ENCODE data around the gene RNF207.

Gene RNF207

DNA sequence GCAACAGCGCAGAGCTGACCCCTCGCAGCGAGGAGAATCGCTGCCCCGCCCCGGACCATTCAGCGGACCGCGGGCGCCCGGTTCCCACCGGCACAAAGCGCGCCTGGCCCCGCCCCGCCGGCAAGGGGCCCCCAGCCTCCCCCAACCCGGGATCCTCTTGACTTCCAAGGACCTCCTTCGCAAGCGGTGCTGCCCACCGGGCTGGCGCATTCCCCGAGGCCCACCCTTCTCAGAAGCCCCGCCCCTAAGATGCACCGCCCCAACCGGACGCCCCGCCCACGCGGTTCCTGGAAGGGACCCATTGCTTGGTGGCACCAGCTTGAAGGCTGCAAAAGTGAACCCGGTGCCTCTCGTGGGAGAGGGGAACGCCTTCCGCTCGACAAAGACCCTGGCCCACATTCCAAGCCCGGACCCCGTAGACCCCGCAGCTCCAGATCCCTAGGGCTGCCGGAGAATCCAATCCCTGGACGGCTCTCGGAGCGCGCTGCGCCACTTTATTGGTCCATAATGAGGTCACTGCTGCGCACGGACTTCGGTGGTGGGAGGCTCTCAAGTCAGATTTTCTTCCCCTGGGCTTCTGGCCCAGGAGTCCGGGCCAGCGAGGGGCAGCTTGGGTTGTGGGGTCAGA lies 40.1 kb downstream of the RNF207 start:
- H3K9ac ChIP-seq (ENCODE audit: low read depth, low read length, poor library complexity): no peak overlapping the region
- no peak overlapping the region for H3K27ac ChIP-seq (replicated peaks; ENCODE audit: low read length)
- H2AFZ ChIP-seq (ENCODE audit: low read length): peak overlapping the region; percentile 82
- H2AK5ac ChIP-seq (ENCODE audit: low read depth, low read length): peak overlapping the region; percentile 1
- H2BK120ac ChIP-seq (ENCODE audit: low read depth, low read length): no peak overlapping the region
- H3K23ac ChIP-seq (ENCODE audit: low read depth, low read length, poor library complexity): no peak overlapping the region
- H2BK5ac ChIP-seq (ENCODE audit: low read length): no peak overlapping the region
- no peak overlapping the region for H2BK15ac ChIP-seq (ENCODE audit: low read length)
- WGBS, 2 donors (ENCODE audit: extremely low coverage in 2 of 2, insufficient read length in 2 of 2, insufficient replicate concordance in 1 of 2): no CpG with 5 or more reads among the region's 49 CpGs
- H3K36me3 ChIP-seq (replicated peaks in 1 of 2; ENCODE audit: control insufficient read depth in 2 of 2, insufficient read depth in 2 of 2, low read length in 2 of 2): no peaks in the 10 kb centered on the region
- H2BK12ac ChIP-seq (ENCODE audit: low read length): no peak overlapping the region
- H3K4ac ChIP-seq (ENCODE audit: low read length): no peak overlapping the region
- H4K8ac ChIP-seq (ENCODE audit: low read depth, low read length): no peak overlapping the region
- no peak for DNase-seq (ENCODE audit: low spot score)
- peaks cover 15 to 66% (median 20%) of the 10 kb centered on the region in 3 experiments for H3K27me3 ChIP-seq (ENCODE audit: control insufficient read depth in 3 of 3, insufficient read depth in 3 of 3, low read depth in 1 of 3, low read length in 3 of 3)
- H3K14ac ChIP-seq (ENCODE audit: low read length): peak overlapping the region; percentile 21
- no peaks in the 10 kb centered on the region for H3K79me1 ChIP-seq (ENCODE audit: low read depth, low read length)
- H3K4me3 ChIP-seq (ENCODE audit: low read length in 2 of 2): peak overlapping the region; percentile 42 to 67
- H3K4me1 ChIP-seq (ENCODE audit: control insufficient read depth in 2 of 2, insufficient read depth in 1 of 2, low read depth in 1 of 2, low read length in 2 of 2): peaks cover 32 to 36% of the 10 kb centered on the region in 2 donors
- H3K9me3 ChIP-seq (replicated peaks in 1 of 2; ENCODE audit: control insufficient read depth in 2 of 2, insufficient read depth in 1 of 2, low read depth in 1 of 2, low read length in 2 of 2): no peaks in the 10 kb centered on the region
- peak overlapping the region; percentile 69 for H3K4me2 ChIP-seq (ENCODE audit: insufficient read depth, low read length, poor library complexity, severe bottlenecking)
- H3K18ac ChIP-seq (ENCODE audit: low read length): no peak overlapping the region
- no peak overlapping the region for H4K91ac ChIP-seq (ENCODE audit: low read depth, low read length, poor library complexity)

- Histone ChIP-seq H3K9ac (ENCODE audit: low read depth, low read length, poor library complexity) (no peak overlapping the region), H3K27ac (replicated peaks; ENCODE audit: low read length) (no peak overlapping the region), H3K4ac (ENCODE audit: low read length) (no peak overlapping the region), H2BK15ac (ENCODE audit: low read length) (no peak overlapping the region), H3K4me3 (ENCODE audit: low read length in 2 of 2) (peak overlapping the region in 1 of 2 donors; percentile 42), H3K4me2 (ENCODE audit: insufficient read depth, low read length, poor library complexity, severe bottlenecking) (peak overlapping the region; percentile 69), H2BK12ac (ENCODE audit: low read length) (no peak overlapping the region), H4K91ac (ENCODE audit: low read depth, low read length, poor library complexity) (no peak overlapping the region), H3K14ac (ENCODE audit: low read length) (peak overlapping the region; percentile 75), H3K27me3 (ENCODE audit: control insufficient read depth in 3 of 3, insufficient read depth in 3 of 3, low read depth in 1 of 3, low read length in 3 of 3) (peaks cover 15 to 62% (median 20%) of the 10 kb centered on the region in 3 experiments), H2BK5ac (ENCODE audit: low read length) (no peak overlapping the region), H3K18ac (ENCODE audit: low read length) (peak overlapping the region; percentile 88), H3K9me3 (replicated peaks in 1 of 2; ENCODE audit: control insufficient read depth in 2 of 2, insufficient read depth in 1 of 2, low read depth in 1 of 2, low read length in 2 of 2) (no peaks in the 10 kb centered on the region), H2AK5ac (ENCODE audit: low read depth, low read length) (peak overlapping the region; percentile 1), H3K36me3 (replicated peaks in 1 of 2; ENCODE audit: control insufficient read depth in 2 of 2, insufficient read depth in 2 of 2, low read length in 2 of 2) (no peaks in the 10 kb centered on the region), H3K23ac (ENCODE audit: low read depth, low read length, poor library complexity) (no peak overlapping the region), H3K79me1 (ENCODE audit: low read depth, low read length) (no peaks in the 10 kb centered on the region), H2BK120ac (ENCODE audit: low read depth, low read length) (no peak overlapping the region), H4K8ac (ENCODE audit: low read depth, low read length) (no peak overlapping the region), H2AFZ (ENCODE audit: low read length) (peak overlapping the region; percentile 82), H3K4me1 (ENCODE audit: control insufficient read depth in 2 of 2, insufficient read depth in 1 of 2, low read depth in 1 of 2, low read length in 2 of 2) (peaks cover 26 to 28% of the 10 kb centered on the region in 2 donors)
- WGBS, 2 donors (ENCODE audit: extremely low coverage in 2 of 2, insufficient read length in 2 of 2, insufficient replicate concordance in 1 of 2): no CpG with 5 or more reads among the region's 30 CpGs
- DNase-seq (ENCODE audit: low spot score): peak; percentile 89
Observed at GRCh38 chr1:6246497-6247467, 40.9 kb downstream of the RNF207 start.

GRCh38 chr1:6247651-6248050 lies 41.7 kb downstream of the RNF207 start:
- H2BK15ac ChIP-seq (ENCODE audit: low read length): no peak overlapping the region
- H3K27ac ChIP-seq (replicated peaks; ENCODE audit: low read length): no peak overlapping the region
- no peak overlapping the region for H3K14ac ChIP-seq (ENCODE audit: low read length)
- no peak overlapping the region for H3K18ac ChIP-seq (ENCODE audit: low read length)
- H3K27me3 ChIP-seq (ENCODE audit: control insufficient read depth in 3 of 3, insufficient read depth in 3 of 3, low read depth in 1 of 3, low read length in 3 of 3): peaks cover 15 to 59% (median 20%) of the 10 kb centered on the region in 3 experiments
- H3K23ac ChIP-seq (ENCODE audit: low read depth, low read length, poor library complexity): peak overlapping the region; percentile 81
- no peaks in the 10 kb centered on the region for H3K9me3 ChIP-seq (replicated peaks in 1 of 2; ENCODE audit: control insufficient read depth in 2 of 2, insufficient read depth in 1 of 2, low read depth in 1 of 2, low read length in 2 of 2)
- H2AK5ac ChIP-seq (ENCODE audit: low read depth, low read length): peak overlapping the region; percentile 78
- peaks cover under 1 to 2% of the 10 kb centered on the region in 2 donors for H3K36me3 ChIP-seq (replicated peaks in 1 of 2; ENCODE audit: control insufficient read depth in 2 of 2, insufficient read depth in 2 of 2, low read length in 2 of 2)
- no peaks in the 10 kb centered on the region for H3K79me1 ChIP-seq (ENCODE audit: low read depth, low read length)
- no peak for DNase-seq (ENCODE audit: low spot score)
- H3K4ac ChIP-seq (ENCODE audit: low read length): no peak overlapping the region
- peaks cover 26 to 27% of the 10 kb centered on the region in 2 donors for H3K4me1 ChIP-seq (ENCODE audit: control insufficient read depth in 2 of 2, insufficient read depth in 1 of 2, low read depth in 1 of 2, low read length in 2 of 2)
- no peak overlapping the region for H4K8ac ChIP-seq (ENCODE audit: low read depth, low read length)
- no peak overlapping the region for H2BK120ac ChIP-seq (ENCODE audit: low read depth, low read length)
- H2BK12ac ChIP-seq (ENCODE audit: low read length): no peak overlapping the region
- H3K9ac ChIP-seq (ENCODE audit: low read depth, low read length, poor library complexity): no peak overlapping the region
- no peak overlapping the region for H3K4me3 ChIP-seq (ENCODE audit: low read length in 2 of 2)
- no peak overlapping the region for H4K91ac ChIP-seq (ENCODE audit: low read depth, low read length, poor library complexity)
- WGBS, 2 donors (ENCODE audit: extremely low coverage in 2 of 2, insufficient read length in 2 of 2, insufficient replicate concordance in 1 of 2): no CpG with 5 or more reads among the region's 5 CpGs
- no peak overlapping the region for H3K4me2 ChIP-seq (ENCODE audit: insufficient read depth, low read length, poor library complexity, severe bottlenecking)
- no peak overlapping the region for H2AFZ ChIP-seq (ENCODE audit: low read length)
- no peak overlapping the region for H2BK5ac ChIP-seq (ENCODE audit: low read length)

Data from neuronal stem cell (in vitro differentiated cells).